B cell (primary cell): ENCODE data around the gene LSM14B.

Source experiments
- CTCF ChIP-seq: fragments of 200-600 bp; IDR thresholded peaks from one replicate; pipeline ENCODE4 v1.8.0; 2022; ENCODE audit warnings: antibody characterized with exemption, mild to moderate bottlenecking
- EZH2 ChIP-seq: IDR thresholded peaks from 2 replicates; pipeline ENCODE4 v1.6.1; 2012; ENCODE audit warnings: borderline replicate concordance, low read depth, mild to moderate bottlenecking, moderate library complexity, low read length; ENCODE audit not compliant: insufficient read depth, poor library complexity, severe bottlenecking

GRCh38 chr20:62146019-62146755 lies 23.9 kb downstream of the LSM14B start:
- no peak for TF ChIP-seq EZH2
- TF ChIP-seq CTCF, result no peak
